Measurements from ENCODE around the gene ENO2.

The ENO2 gene

GRCh38 chr12:6914947-6915788 lies 788 bp downstream of the ENO2 start:
- no peak for DNase-seq

- DNase-seq = no peak
Observed at GRCh38 chr12:6915789-6916285, 1.5 kb downstream of the ENO2 start.

- DNase-seq = no peak
Observed at GRCh38 chr12:6916426-6917200, 2.2 kb downstream of the ENO2 start.

GRCh38 chr12:6917491-6918231 lies 3.3 kb downstream of the ENO2 start:
- DNase-seq = no peak

GRCh38 chr12:6919588-6919987 lies 5.2 kb downstream of the ENO2 start:
- DNase-seq = no peak

- DNase-seq = no peak
Observed at GRCh38 chr12:6921539-6921938, 7.2 kb downstream of the ENO2 start.

GRCh38 chr12:6921996-6922946 lies 7.9 kb downstream of the ENO2 start:
- DNase-seq = no peak

- DNase-seq = no peak
Observed at GRCh38 chr12:6923003-6923732, 8.8 kb downstream of the ENO2 start.

- no peak for DNase-seq
Observed at GRCh38 chr12:6923851-6924250, 9.5 kb downstream of the ENO2 start.

- no peak for DNase-seq
Observed at GRCh38 chr12:6925239-6925539, 10.8 kb downstream of the ENO2 start.

- DNase-seq = peak; percentile 85
Observed at GRCh38 chr12:6925540-6926279, 11.3 kb downstream of the ENO2 start.

- DNase-seq = peak; percentile 41
Observed at GRCh38 chr12:6927379-6928021, 13.1 kb downstream of the ENO2 start, which contains the start of gene ATN1. Gene ATN1 (plus strand): TSS chr12:6927959. CDS start chr12:6934002, 6,043 bp downstream.

GRCh38 chr12:6928022-6928702 lies 13.8 kb downstream of the ENO2 start:
- DNase-seq = no peak

- DNase-seq = no peak
Observed at GRCh38 chr12:6928703-6929407, 14.5 kb downstream of the ENO2 start.

- no peak for DNase-seq
Observed at GRCh38 chr12:6929466-6930452, 15.4 kb downstream of the ENO2 start.

- no peak for DNase-seq
Observed at GRCh38 chr12:6932766-6933165, 18.4 kb downstream of the ENO2 start.

GRCh38 chr12:6934110-6934509 lies 19.7 kb downstream of the ENO2 start:
- DNase-seq = no peak
